GM19238 (cell line): Measurements from ENCODE around the gene HS2ST1.
"Not testable (repeated sequence)": the region's sequence is repeated elsewhere in the genome, so short reads cannot be mapped to it uniquely, and the experiment has no call there.

Source experiments
- DNase-seq: peaks from one replicate; pipeline ENCODE4 v3.0.0; 2011; ENCODE audit warnings: low spot score; ENCODE audit not compliant: insufficient read length

The HS2ST1 gene

GRCh38 chr1:87013385-87013784 lies 99.0 kb downstream of the HS2ST1 start:
- not testable (repeated sequence) for DNase-seq

DNA sequence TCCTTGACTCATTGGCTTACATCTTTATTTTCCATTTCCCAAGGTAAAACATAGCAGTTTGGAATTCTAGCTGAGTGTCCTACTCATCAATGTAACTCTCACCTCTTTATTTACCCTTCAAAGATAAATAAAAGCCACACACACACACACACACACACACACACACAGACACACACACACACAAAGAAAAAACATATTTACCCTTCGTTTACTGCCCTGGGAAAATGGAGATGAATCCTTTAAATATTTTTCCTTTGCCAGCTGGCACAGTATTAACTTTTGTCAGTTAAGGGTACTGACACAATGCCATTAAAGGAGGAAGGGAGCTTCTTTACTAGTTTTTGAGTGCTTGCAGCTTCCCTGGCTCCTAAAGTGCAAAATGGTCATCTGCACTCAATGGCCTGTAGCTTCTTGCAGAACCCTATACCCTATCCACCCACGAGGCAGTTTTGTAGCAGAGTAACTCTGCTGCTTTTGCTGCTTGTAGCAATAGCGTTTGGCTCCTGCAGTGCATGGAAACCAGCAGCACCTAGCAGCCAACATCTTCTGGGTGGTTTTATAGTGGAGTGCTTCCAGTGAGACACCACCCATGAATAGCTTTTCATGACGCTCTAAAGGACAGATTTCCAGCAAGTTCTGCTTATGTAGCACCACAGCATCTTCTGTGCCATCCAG lies 103.7 kb downstream of the HS2ST1 start:
- no peak for DNase-seq

DNA sequence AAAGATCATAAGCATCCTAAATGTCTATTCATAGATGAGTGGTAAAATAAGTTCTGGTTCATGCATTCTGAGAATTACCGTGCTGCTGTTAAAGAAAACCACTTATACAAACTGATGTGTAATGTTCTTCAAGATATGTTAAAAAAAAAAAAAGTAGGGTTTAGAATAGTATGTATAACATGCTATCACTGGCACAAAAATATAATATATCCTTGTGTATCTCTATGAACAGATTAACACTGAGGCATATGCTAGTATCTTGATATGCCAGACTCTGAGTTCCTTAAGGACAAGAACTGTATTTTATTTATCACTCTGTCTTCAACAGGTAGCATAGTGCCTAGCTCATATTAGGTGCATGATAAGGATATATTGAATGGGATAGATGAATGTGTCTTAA lies 108.9 kb downstream of the HS2ST1 start:
- DNase-seq, result no peak

GRCh38 chr1:87024936-87025540 lies 110.6 kb downstream of the HS2ST1 start:
- no peak for DNase-seq

DNA sequence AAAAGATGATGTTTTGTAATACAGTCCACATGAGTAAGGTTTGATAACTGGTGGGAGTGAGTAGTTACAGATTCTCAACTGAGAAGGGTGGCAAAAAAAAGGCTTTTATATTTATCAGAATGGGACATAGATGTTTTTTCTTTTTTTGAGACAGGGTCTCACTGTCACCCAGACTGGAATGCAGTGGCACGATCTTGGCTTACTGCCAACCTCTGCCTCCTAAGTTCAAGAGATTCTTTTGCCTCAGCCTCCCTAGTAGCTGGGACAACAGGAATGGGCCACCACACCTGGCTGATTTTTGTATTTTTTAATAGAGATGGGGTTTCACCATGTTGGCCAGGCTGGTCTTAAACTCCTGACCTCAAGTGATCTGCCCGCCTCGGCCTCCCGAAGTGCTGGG lies 113.1 kb downstream of the HS2ST1 start:
- DNase-seq, result not testable (repeated sequence)

DNA sequence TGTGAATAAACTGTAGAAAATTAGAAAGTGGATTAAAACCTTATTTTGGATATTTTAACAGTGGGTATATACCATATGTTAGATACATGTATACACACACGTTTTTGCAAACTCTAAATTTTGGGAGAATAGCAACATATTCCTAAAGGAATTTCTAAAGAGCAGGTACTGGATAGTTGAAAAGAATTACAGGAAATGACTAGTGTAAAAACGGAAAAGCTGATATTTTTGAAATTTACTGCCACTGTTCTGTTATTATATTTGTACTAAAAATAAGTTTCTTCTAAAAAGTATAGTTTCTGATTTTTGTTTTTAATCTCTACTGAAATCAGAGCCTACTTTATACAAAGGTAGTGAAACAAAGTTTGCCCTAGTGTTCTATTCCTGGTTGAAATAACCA lies 114.1 kb downstream of the HS2ST1 start:
- DNase-seq, result no peak

DNA sequence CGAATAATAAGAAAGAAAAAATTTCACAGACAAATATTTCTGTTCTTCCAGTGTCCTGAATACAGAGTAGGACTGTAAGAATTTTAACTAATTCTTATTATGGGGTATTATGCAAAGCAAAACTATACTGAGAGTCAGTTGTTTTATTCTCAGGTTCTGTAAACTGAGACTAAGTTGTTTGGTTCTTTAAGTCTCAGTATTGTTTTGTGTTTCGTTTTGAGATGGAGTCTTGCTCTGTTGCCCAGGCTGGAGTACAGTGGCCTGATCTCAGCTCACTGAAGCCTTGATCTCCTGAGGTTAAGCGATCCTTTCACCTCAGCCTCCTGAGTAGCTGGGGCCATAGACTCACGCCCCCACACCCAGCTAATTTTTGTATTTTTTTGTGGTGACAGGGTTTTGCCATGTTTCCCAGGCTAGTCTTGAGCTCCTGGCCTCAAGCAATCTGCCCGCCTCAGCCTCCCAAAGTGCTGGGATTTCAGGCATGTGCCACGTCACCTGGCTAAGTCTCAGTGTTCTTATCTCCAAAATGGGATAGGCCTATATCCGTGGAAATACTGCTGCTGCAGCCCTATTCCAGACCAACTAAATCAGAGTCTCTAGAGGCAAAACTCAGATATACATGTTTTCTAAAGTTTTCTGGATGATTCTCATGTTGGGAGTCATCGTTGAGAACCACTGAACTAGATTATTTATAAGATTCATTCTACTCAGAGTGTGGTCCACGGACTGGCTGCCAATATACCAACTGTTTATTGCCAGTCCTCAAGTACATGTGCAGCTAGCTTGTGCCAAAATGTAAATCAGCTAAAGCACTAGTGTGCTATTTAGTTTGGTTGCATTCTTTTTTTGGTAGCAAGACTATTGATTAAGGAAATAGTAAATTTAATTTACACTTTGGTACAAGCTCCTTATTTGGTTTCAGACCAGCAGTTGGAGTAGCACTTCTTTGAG lies 116.6 kb downstream of the HS2ST1 start:
- DNase-seq, result no peak

- no peak for DNase-seq
Observed at GRCh38 chr1:87034351-87034750, 119.9 kb downstream of the HS2ST1 start.

- DNase-seq, result no peak
Observed at GRCh38 chr1:87039096-87039495, 124.7 kb downstream of the HS2ST1 start.

GRCh38 chr1:87042111-87042811 lies 127.8 kb downstream of the HS2ST1 start:
- no peak for DNase-seq

DNA sequence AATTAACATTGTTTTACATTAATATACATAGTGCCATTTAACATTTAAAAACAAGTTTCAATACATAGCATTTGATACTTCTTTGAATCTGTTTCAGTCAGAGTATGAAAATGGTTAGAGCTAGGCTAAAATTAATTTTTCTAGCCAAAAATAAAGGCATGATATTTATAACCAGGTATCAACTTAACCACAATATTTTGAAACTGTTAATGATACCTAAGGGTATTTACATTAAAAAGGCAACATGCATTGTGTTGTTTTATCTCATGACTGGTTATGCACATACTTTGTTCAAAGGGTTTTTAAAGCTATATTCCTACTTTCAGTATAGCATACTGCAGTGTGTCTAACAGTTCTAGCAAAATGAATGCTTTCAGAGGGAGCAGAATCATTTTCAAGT lies 130.0 kb downstream of the HS2ST1 start:
- no peak for DNase-seq

DNA sequence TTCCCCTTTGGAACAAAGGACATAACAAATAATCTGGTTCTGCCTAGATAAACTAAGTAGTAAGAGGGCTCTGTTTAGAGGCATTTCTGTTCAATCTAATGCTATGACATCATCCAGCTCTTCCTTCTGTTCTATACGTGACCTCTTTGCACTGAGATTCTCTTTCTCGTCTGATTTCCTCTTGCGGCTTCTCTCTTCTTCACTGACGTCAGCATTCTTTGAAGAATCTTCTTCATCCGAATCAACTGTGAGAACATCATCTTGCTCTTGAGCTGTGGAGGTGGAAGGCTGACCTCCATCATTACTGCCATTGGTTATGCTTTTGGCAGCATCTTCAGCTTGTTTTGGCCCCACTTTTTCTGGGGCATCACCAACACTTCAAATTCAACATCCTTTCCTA lies 130.4 kb downstream of the HS2ST1 start:
- no peak for DNase-seq

- DNase-seq, result no peak
Observed at GRCh38 chr1:87045761-87046304, 131.4 kb downstream of the HS2ST1 start.

DNA sequence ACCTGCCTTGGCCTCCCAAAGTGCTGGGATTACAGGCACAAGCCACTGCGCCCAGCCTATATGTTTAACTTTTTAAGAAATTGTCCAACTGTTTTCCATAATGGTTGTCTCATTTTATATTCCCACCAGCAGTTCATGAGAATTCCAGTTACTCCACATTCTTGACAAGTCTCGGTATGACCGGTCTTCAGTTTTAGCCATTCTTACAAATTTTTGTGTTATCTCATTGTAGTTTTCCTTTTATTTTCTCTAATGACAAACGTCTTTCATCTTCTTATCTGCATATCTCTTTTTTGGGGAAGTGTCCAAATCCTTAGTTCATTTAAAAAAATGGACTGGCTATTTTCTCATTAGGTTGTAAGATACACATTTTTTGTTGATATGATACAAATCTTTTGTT lies 132.5 kb downstream of the HS2ST1 start:
- no peak for DNase-seq

GRCh38 chr1:87048237-87048636 lies 133.8 kb downstream of the HS2ST1 start:
- DNase-seq, result no peak

DNA sequence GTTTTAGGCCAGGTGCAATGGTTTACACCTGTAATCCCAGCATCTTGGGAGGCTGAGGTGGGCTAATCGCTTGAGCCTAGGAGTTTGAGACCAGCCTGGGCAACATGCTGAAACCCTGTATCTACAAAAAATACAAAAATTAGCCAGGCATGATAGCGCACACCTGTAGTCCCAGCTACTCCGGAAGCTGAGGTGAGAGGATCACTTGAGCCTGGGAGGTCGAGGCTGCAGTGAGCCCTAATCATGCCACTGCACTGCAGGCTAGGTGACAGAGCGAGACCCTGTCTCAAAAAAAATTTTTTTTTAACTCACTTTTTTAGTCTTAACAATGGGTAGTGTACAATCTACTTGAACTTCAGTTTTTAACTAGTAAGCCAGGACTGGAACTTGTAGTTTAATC lies 137.5 kb downstream of the HS2ST1 start:
- DNase-seq, result no peak

- no peak for DNase-seq
Observed at GRCh38 chr1:87052400-87052799, 138.0 kb downstream of the HS2ST1 start.

DNA sequence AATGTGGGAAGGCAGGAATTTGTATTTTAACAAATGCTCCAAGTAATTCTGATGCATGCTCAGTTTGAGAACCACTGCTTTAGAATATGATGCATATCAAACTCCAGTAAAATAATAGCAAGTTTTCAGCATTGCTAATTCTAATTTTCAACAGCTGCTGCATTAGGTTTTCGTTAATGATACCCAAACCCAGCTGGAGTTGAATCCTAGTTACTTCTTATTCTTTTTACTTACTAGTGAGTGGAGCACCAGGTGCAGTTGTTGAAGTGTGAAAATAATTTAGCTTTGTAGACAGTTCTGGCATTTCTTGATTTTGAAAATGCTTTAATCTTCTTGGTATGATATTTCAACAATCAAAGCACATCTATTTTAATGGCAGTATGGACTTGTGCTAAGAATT lies 138.5 kb downstream of the HS2ST1 start:
- DNase-seq, result no peak

DNA sequence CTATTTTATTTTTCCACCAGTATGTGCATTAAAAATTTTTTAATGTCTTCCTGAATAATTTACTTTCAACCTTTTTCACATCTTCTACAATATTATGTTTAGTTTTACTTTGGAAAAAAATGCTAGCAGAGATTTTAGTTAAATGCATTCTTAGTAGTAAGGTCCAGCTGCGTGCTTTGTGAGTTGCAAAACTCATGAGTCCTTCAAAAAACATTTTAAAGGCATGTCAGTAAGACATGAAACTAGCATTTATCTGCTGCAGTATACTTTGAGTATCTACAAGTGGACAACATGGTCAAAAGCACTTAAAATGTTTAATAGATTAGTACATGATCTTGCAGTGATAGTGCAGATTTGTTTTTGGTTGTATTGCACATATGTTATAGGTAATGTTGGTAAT lies 139.0 kb downstream of the HS2ST1 start:
- no peak for DNase-seq

DNA sequence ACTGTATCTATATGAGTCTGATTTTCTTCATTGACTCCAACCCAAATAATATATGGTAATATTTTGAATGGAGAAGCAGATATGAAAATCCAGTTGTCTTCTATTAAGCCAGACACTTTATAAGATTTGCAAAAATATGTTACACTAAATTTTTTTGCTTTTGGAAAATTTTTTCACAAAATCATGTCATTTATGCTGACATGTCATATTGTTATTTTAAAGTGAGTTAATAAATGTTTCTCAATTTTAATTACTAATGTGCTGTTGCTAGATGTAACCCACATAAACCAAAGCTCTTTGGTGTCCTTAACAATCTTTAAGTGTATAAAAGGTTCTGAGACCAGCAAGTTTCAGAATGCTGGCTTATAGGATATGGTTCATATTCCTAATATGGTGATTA lies 142.5 kb downstream of the HS2ST1 start:
- no peak for DNase-seq

GRCh38 chr1:87058343-87058649 lies 143.9 kb downstream of the HS2ST1 start:
- no peak for DNase-seq

DNA sequence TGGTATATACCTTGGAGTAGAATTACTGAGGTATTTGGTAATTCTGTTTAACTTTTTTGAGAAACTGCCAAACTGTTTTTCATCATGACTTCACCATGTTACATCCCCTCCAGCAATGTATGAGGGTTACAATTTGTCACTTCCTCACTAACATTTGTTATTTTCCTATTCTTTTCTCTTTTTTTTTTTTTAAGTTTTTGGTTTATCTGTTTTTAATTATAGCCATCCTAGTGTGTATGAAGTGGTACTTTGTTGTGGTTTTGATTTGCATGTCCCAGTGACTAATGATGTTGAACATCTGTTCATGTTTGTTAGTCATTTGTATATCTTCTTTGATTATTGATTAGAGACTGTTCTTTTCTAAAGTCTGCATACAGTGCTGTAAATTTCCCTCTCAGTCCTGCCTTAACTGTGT lies 147.3 kb downstream of the HS2ST1 start:
- no peak for DNase-seq
